Nephron progenitor cell (in vitro differentiated cells): ENCODE results near the gene SLC2A13.
A peak's percentile ranks its signal among the peaks of the same experiment; 100 is the strongest.
"Not testable (repeated sequence)": the region's sequence is repeated elsewhere in the genome, so short reads cannot be mapped to it uniquely, and the experiment has no call there.

Source experiments
- DNase-seq: peaks from one replicate; pipeline ENCODE4 v3.0.0; 2021
- H3K27ac Mint-ChIP-seq: 2 replicates; pipeline ENCODE4 v1.8.0; 2021; ENCODE audit warnings: mild to moderate bottlenecking, moderate library complexity, mixed read lengths
- H3K27me3 Mint-ChIP-seq: 2 replicates; pipeline ENCODE4 v1.8.0; 2021; ENCODE audit warnings: mild to moderate bottlenecking, low read depth, mixed read lengths; ENCODE audit not compliant: poor library complexity
- H3K36me3 Mint-ChIP-seq: 2 replicates; pipeline ENCODE4 v1.8.0; 2021; ENCODE audit warnings: low read depth, mixed read lengths
- H3K4me1 Mint-ChIP-seq: 2 replicates; pipeline ENCODE4 v1.8.0; 2021; ENCODE audit warnings: mixed read lengths
- H3K4me3 Mint-ChIP-seq: 2 replicates; pipeline ENCODE4 v1.8.0; 2021; ENCODE audit warnings: mild to moderate bottlenecking, moderate library complexity, mixed read lengths
- H3K9me3 Mint-ChIP-seq: 2 replicates; pipeline ENCODE4 v1.8.0; 2021; ENCODE audit warnings: mild to moderate bottlenecking, moderate library complexity, mixed read lengths
- CTCF ChIP-seq: fragments of 200-600 bp; sonication (generic); IDR thresholded peaks from 2 replicates; pipeline ENCODE4 v1.5.0; 2021; ENCODE audit warnings: antibody characterized with exemption

SLC2A13 gene

GRCh38 chr12:39798429-39798828, 307.5 kb downstream of the SLC2A13 start:
- no peaks in the 10 kb centered on the region for H3K27me3 Mint-ChIP-seq
- TF ChIP-seq CTCF: no peak
- H3K4me1 Mint-ChIP-seq: no peaks in the 10 kb centered on the region
- H3K27ac Mint-ChIP-seq: no peak overlapping the region
- no peaks in the 10 kb centered on the region for H3K36me3 Mint-ChIP-seq
- H3K9me3 Mint-ChIP-seq: no peaks in the 10 kb centered on the region
- no peak overlapping the region for H3K4me3 Mint-ChIP-seq
- no peak for DNase-seq

DNA sequence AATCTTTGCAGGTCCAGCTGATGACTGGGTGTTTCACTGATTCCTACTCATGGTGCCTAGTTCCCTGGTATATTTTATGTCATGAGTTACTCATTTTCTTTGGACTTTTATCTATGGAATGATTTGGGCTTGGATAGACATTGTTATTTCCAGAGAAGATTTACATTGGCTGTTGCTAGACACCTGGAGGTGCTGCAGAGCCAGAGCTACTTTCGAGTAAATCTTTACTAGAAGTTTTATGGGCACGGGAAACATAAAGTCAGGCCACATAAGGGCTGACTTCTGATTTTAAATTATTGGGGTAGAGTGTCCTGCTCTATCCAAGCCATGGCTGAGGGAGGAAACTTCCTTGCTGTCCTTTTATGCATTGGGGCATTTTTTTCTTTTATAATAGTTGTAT, 310.4 kb downstream of the SLC2A13 start:
- no peak for TF ChIP-seq CTCF
- DNase-seq: no peak

DNA sequence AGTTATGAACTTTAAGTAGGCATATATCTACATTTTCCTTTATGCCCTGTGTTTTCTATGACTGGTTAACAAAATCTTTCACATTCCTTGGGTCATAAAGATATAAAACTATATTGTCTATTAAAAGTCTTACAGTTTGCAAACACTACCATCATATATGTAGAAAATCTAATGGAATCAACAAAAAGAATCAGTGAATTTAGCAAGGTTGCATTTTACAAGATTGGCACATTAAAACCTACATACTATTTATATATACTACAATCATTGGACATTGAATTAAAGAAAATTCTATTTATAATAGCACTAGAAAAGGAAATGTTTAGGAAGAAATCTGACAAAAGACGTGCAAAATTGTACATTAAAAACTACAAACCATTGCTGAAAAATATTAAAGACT, 312.9 kb downstream of the SLC2A13 start:
- no peaks in the 10 kb centered on the region for H3K27me3 Mint-ChIP-seq
- no peak overlapping the region for H3K27ac Mint-ChIP-seq
- no peak for TF ChIP-seq CTCF
- H3K4me1 Mint-ChIP-seq: no peaks in the 10 kb centered on the region
- DNase-seq: no peak
- no peak overlapping the region for H3K4me3 Mint-ChIP-seq
- H3K36me3 Mint-ChIP-seq: no peaks in the 10 kb centered on the region
- H3K9me3 Mint-ChIP-seq: no peaks in the 10 kb centered on the region

More for the DNA sequence above, 310.4 kb downstream of the SLC2A13 start:
- Mint-ChIP-seq H3K27me3 (no peaks in the 10 kb centered on the region), H3K4me3 (no peak overlapping the region), H3K9me3 (no peaks in the 10 kb centered on the region), H3K27ac (peak overlapping the region; percentile 5), H3K36me3 (no peaks in the 10 kb centered on the region), H3K4me1 (no peaks in the 10 kb centered on the region)

GRCh38 chr12:39788239-39788638, 317.6 kb downstream of the SLC2A13 start:
- H3K9me3 Mint-ChIP-seq: no peaks in the 10 kb centered on the region
- no peaks in the 10 kb centered on the region for H3K4me1 Mint-ChIP-seq
- H3K27me3 Mint-ChIP-seq: peaks cover 2% of the 10 kb centered on the region
- H3K27ac Mint-ChIP-seq: no peak overlapping the region
- no peaks in the 10 kb centered on the region for H3K36me3 Mint-ChIP-seq
- no peak overlapping the region for H3K4me3 Mint-ChIP-seq
- no peak for TF ChIP-seq CTCF
- no peak for DNase-seq

- H3K4me1 Mint-ChIP-seq, H3K27ac Mint-ChIP-seq, H3K9me3 Mint-ChIP-seq, DNase-seq, H3K36me3 Mint-ChIP-seq, H3K4me3 Mint-ChIP-seq, H3K27me3 Mint-ChIP-seq: not testable (repeated sequence)
Measured at GRCh38 chr12:39785814-39786213, 320.1 kb downstream of the SLC2A13 start.

GRCh38 chr12:39782026-39782545, 323.8 kb downstream of the SLC2A13 start:
- TF ChIP-seq CTCF: no peak
- no peak overlapping the region for H3K4me3 Mint-ChIP-seq
- no peaks in the 10 kb centered on the region for H3K4me1 Mint-ChIP-seq
- DNase-seq: no peak
- no peaks in the 10 kb centered on the region for H3K9me3 Mint-ChIP-seq
- peaks cover 5% of the 10 kb centered on the region for H3K27me3 Mint-ChIP-seq
- peaks cover 5% of the 10 kb centered on the region for H3K36me3 Mint-ChIP-seq
- H3K27ac Mint-ChIP-seq: peak overlapping the region; percentile 55
